CD14-positive monocyte (primary cell): ENCODE measurements around the gene PMM1. TPM values are rescaled to one million over a fixed set of nuclear protein-coding genes. Genes with fewer than 3 reads are reported as not detected.

Experiments
- DNase-seq, 3 donors: peaks; one replicate each; pipeline ENCODE4 v3.0.0-alpha.2; 2011 to 2022
- H2AFZ ChIP-seq: 2 replicates; pipeline ENCODE4 v1.6.0; 2012; ENCODE audit warnings: mild to moderate bottlenecking, low read depth, low read length, inconsistent platforms; ENCODE audit not compliant: insufficient read depth, poor library complexity, severe bottlenecking
- H3K27ac ChIP-seq, 2 donors: 1 replicate in 1 of 2; 2 replicates in 1 of 2; pipeline ENCODE4 v1.5.1; 2012 to 2013; ENCODE audit warnings: low read length in 2 of 2, control low read depth in 1 of 2, inconsistent platforms in 1 of 2, low read depth in 1 of 2, mild to moderate bottlenecking in 1 of 2
- H3K27me3 ChIP-seq, 2 donors: one replicate each; pipeline versions ENCODE4 v1.6.0 to v1.6.1; 2011 to 2013; ENCODE audit warnings: low read length in 2 of 2; ENCODE audit not compliant: control insufficient read depth in 2 of 2, insufficient read depth in 2 of 2
- H3K36me3 ChIP-seq, 2 donors: replicated peaks in 1 of 2; 1 replicate in 1 of 2; 2 replicates in 1 of 2; pipeline versions ENCODE4 v1.5.1 to v1.6.1; 2012 to 2013; ENCODE audit warnings: low read length in 2 of 2, control low read depth in 1 of 2, inconsistent platforms in 1 of 2, mild to moderate bottlenecking in 1 of 2; ENCODE audit not compliant: insufficient read depth in 2 of 2, control insufficient read depth in 1 of 2
- H3K4me1 ChIP-seq, 2 donors: 1 replicate in 1 of 2; 2 replicates in 1 of 2; pipeline versions ENCODE4 v1.5.1 to v1.6.1; 2012 to 2013; ENCODE audit warnings: low read length in 2 of 2, control low read depth in 1 of 2, inconsistent platforms in 1 of 2, mild to moderate bottlenecking in 1 of 2, moderate library complexity in 1 of 2; ENCODE audit not compliant: insufficient read depth in 2 of 2, control insufficient read depth in 1 of 2
- H3K4me2 ChIP-seq: replicated peaks from 2 replicates; pipeline ENCODE3; 2012; ENCODE audit warnings: low read length, moderate library complexity, mild to moderate bottlenecking; ENCODE audit not compliant: poor library complexity, severe bottlenecking; ENCODE audit errors: extremely low read depth
- H3K4me3 ChIP-seq, 3 experiments: fragments of 200-600 bp in 1 of 3; sonication (generic) in 1 of 3; replicated peaks in 1 of 3; 1 replicate in 2 of 3; 2 replicates in 1 of 3; pipeline ENCODE4 v1.5.1; 2011 to 2013; ENCODE audit warnings: low read length in 3 of 3, mild to moderate bottlenecking in 3 of 3, control low read depth in 2 of 3, low read depth in 2 of 3, inconsistent platforms in 1 of 3, moderate library complexity in 1 of 3
- H3K79me2 ChIP-seq: 2 replicates; pipeline ENCODE4 v1.6.0; 2012; ENCODE audit warnings: mild to moderate bottlenecking, control low read depth, inconsistent platforms, low read length, moderate library complexity; ENCODE audit not compliant: insufficient read depth
- H3K9ac ChIP-seq: 2 replicates; pipeline ENCODE4 v1.6.0; 2017; ENCODE audit warnings: low read length, mild to moderate bottlenecking; ENCODE audit not compliant: insufficient read depth, poor library complexity, severe bottlenecking
- H3K9me3 ChIP-seq, 2 donors: replicated peaks in 1 of 2; 1 replicate in 1 of 2; 2 replicates in 1 of 2; pipeline versions ENCODE4 v1.5.1 to v1.6.1; 2012 to 2013; ENCODE audit warnings: low read length in 2 of 2, control low read depth in 1 of 2; ENCODE audit not compliant: control insufficient read depth in 1 of 2, insufficient read depth in 1 of 2
- H4K20me1 ChIP-seq: 2 replicates; pipeline ENCODE4 v1.6.0; 2012; ENCODE audit warnings: mild to moderate bottlenecking, low read length, control low read depth, moderate library complexity; ENCODE audit not compliant: insufficient read depth
- H3K27ac Mint-ChIP-seq, 7 donors: one replicate each; pipeline ENCODE4 v1.8.0; 2020; ENCODE audit warnings: mild to moderate bottlenecking in 7 of 7, mixed read lengths in 7 of 7, moderate library complexity in 6 of 7, inconsistent platforms in 2 of 7
- H3K27me3 Mint-ChIP-seq, 3 donors: one replicate each; pipeline ENCODE4 v1.8.0; 2021 to 2022; ENCODE audit warnings: low read depth in 3 of 3, mild to moderate bottlenecking in 3 of 3, mixed read lengths in 3 of 3, moderate library complexity in 3 of 3, inconsistent platforms in 1 of 3
- H3K36me3 Mint-ChIP-seq, 2 donors: one replicate each; pipeline ENCODE4 v1.8.0; 2020; ENCODE audit warnings: mixed read lengths in 2 of 2, inconsistent platforms in 1 of 2, mild to moderate bottlenecking in 1 of 2
- H3K4me1 Mint-ChIP-seq: one replicate; pipeline ENCODE4 v1.8.0; 2020; ENCODE audit warnings: mild to moderate bottlenecking, mixed read lengths
- H3K4me3 Mint-ChIP-seq, 2 donors: one replicate each; pipeline ENCODE4 v1.8.0; 2020; ENCODE audit warnings: mild to moderate bottlenecking in 2 of 2, mixed read lengths in 2 of 2, moderate library complexity in 1 of 2
- H3K9me3 Mint-ChIP-seq, 7 donors: one replicate each; pipeline ENCODE4 v1.8.0; 2020 to 2022; ENCODE audit warnings: mixed read lengths in 7 of 7, mild to moderate bottlenecking in 6 of 7, moderate library complexity in 6 of 7, inconsistent platforms in 2 of 7
- WGBS: methylation state at CpG from one replicate; pipeline ENCODE4 v1.1.5; 2013; ENCODE audit warnings: missing lambda C conversion rate; ENCODE audit not compliant: insufficient coverage; 5-methylcytosine and 5-hydroxymethylcytosine counted together
- intact Hi-C, 2 donors: fragments of 100-400 bp; cut with micrococcal nuclease; formaldehyde crosslinking; loops; one replicate each; pipeline versions ENCODE4 v1.15.0 to v1.15.1; 2023
- polyA plus RNA-seq, 3 donors: library from polyadenylated mRNA; depleted of rRNA in 1 of 3; unstranded in 2 of 3; stranded (reverse) in 1 of 3; fragments of 300-500 nt in 2 of 3; fragments of >200 nt in 1 of 3; fragmentation: Illumina TruSeq in 2 of 3; gene quantifications; 1 replicate in 2 of 3; 2 replicates in 1 of 3; pipeline ENCODE4 v1.2.3, GENCODE V29; 2012 to 2021
- TF ChIP-seq, protein P1 (sequence below): fragments of 200-600 bp; IDR thresholded peaks from one replicate; pipeline ENCODE4 v1.8.0; 2022; ENCODE audit warnings: antibody characterized with exemption, mild to moderate bottlenecking

Gene PMM1
- polyA plus RNA-seq, 3 donors: 15.6 to 32.4 (median 23.5) TPM

DNA sequence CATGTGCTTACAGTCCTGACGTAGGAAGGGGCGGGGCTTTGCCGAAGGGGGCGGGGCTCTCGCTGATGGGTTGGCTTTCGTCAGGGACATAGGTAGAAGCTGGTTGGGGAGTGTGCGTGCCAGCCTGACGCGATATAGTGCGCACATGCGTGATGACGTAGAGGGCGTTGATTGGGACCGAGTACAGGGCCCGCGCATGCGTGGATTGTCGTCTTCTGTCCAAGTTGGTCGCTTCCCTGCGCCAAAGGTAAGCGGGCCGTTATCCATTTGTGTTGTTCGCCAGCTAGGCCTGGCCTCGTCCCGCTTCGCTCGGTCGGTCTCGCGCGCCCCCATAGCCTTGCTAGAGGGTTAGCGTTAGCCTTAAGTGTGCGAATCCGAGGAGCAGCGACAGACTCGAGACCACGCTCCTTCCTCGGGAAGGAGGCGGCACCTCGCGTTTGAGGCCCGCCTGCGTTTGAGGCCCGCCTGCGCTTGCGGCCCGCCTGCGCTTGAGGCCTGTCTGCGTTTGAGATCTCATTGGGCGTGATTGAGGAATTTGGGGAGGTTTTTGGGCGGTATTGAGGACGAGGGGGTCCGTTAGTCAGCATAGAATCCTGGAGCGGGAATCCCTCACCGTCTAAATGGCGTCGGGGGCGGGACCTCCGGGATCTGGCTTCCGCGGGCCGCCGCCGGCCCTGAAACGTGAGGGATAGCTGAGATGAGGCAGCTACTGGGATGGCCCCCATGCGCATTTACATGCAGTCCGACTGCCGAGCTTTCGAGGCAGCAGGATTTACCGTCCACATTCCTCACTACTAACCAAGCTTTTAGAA lies 31.7 kb upstream of the PMM1 start, which contains the start of gene XRCC6:
XRCC6 (plus strand) TSS at position 197 of the 812 bp plus-strand sequence. CDS start 710 bp downstream, outside the sequence.
- TF ChIP-seq, protein P1, sequence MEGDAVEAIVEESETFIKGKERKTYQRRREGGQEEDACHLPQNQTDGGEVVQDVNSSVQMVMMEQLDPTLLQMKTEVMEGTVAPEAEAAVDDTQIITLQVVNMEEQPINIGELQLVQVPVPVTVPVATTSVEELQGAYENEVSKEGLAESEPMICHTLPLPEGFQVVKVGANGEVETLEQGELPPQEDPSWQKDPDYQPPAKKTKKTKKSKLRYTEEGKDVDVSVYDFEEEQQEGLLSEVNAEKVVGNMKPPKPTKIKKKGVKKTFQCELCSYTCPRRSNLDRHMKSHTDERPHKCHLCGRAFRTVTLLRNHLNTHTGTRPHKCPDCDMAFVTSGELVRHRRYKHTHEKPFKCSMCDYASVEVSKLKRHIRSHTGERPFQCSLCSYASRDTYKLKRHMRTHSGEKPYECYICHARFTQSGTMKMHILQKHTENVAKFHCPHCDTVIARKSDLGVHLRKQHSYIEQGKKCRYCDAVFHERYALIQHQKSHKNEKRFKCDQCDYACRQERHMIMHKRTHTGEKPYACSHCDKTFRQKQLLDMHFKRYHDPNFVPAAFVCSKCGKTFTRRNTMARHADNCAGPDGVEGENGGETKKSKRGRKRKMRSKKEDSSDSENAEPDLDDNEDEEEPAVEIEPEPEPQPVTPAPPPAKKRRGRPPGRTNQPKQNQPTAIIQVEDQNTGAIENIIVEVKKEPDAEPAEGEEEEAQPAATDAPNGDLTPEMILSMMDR: no peak
- Mint-ChIP-seq H3K4me3 (peak within 1 kb of the TSS; percentile 94 to 95), H3K27ac (peak within 1 kb of the TSS; percentile 97 to 100 (median 98)), H3K36me3 (peaks cover 28 to 42% of the 10 kb centered on the region in 2 donors), H3K9me3 (peaks cover 0 to 3% (median 0%) of the 10 kb centered on the region in 7 donors), H3K27me3 (no peaks in the 10 kb centered on the region), H3K4me1 (peaks cover 35% of the 10 kb centered on the region)
- peaks cover 34 to 37% of the 10 kb centered on the region in 2 donors for H3K4me1 ChIP-seq
- intact Hi-C loops: loop anchor here in 1 of 2 donors (1.0 to 10.0 kb wide), 6 partner anchors 77 to 993 kb away; partner anchors contain the start of genes POLDIP3, POLR3H, RANGAP1 and TOB2
- DNase-seq: peak; percentile 100
- H3K79me2 ChIP-seq: peaks cover 87% of the 10 kb centered on the region
- under 1% methylated on average over 57 of the region's 70 CpGs for WGBS
- H3K4me3 ChIP-seq: peak within 1 kb of the TSS; percentile 85 to 100 (median 86)
- peaks cover 21 to 22% of the 10 kb centered on the region in 2 donors for H3K36me3 ChIP-seq
- peak within 1 kb of the TSS; percentile 95 to 100 for H3K27ac ChIP-seq
- peak within 1 kb of the TSS; percentile 89 for H3K4me2 ChIP-seq
- H3K9me3 ChIP-seq: no peaks in the 10 kb centered on the region
- H3K9ac ChIP-seq: peak within 1 kb of the TSS; percentile 92
- H2AFZ ChIP-seq: peak within 1 kb of the TSS; percentile 83
- H3K27me3 ChIP-seq: no peaks in the 10 kb centered on the region
- peaks cover 7% of the 10 kb centered on the region for H4K20me1 ChIP-seq

GRCh38 chr22:41620589-41621098 lies 31.0 kb upstream of the PMM1 start, which contains the start of gene DESI1:
TSS of gene DESI1 (minus strand) at chr22:41621043. CDS start at chr22:41620839, 204 bp downstream.
- Mint-ChIP-seq H3K27me3 (no peaks in the 10 kb centered on the region), H3K9me3 (peaks cover 0 to 3% (median 0%) of the 10 kb centered on the region in 7 donors), H3K27ac (peak within 1 kb of the TSS; percentile 97 to 100 (median 98)), H3K36me3 (peaks cover 28 to 36% of the 10 kb centered on the region in 2 donors), H3K4me3 (peak within 1 kb of the TSS; percentile 94 to 95), H3K4me1 (peaks cover 35% of the 10 kb centered on the region)
- WGBS: under 1% methylated on average over 40 of the region's 40 CpGs
- DNase-seq: peak in 1 of 3 donors; percentile 42
- Histone ChIP-seq H3K36me3 (peaks cover 18 to 21% of the 10 kb centered on the region in 2 donors), H3K27me3 (no peaks in the 10 kb centered on the region), H2AFZ (peak within 1 kb of the TSS; percentile 83), H3K9me3 (no peaks in the 10 kb centered on the region), H3K9ac (peak within 1 kb of the TSS; percentile 92), H3K27ac (peak within 1 kb of the TSS; percentile 95 to 100), H3K79me2 (peaks cover 87% of the 10 kb centered on the region), H3K4me2 (peak within 1 kb of the TSS; percentile 89), H3K4me1 (peaks cover 34 to 37% of the 10 kb centered on the region in 2 donors), H3K4me3 (peak within 1 kb of the TSS; percentile 85 to 100 (median 86)), H4K20me1 (peaks cover under 1% of the 10 kb centered on the region)
- TF ChIP-seq, protein P1: no peak
- intact Hi-C loops: loop anchor here in 1 of 2 donors (1.0 to 10.0 kb wide), 6 partner anchors 76 to 994 kb away; partner anchors contain the start of genes POLDIP3, POLR3H, RANGAP1 and TOB2
